Measurements from ENCODE around the gene ECE2.
"Not testable (repeated sequence)": the region's sequence is repeated elsewhere in the genome, so short reads cannot be mapped to it uniquely, and the experiment has no call there.

The ECE2 gene

GRCh38 chr3:184240384-184241140 is 35.3 kb upstream of the ECE2 start:
- no peak for DNase-seq

- DNase-seq, result no peak
These were observed 34.7 kb upstream of the ECE2 start for GRCh38 chr3:184241141-184241446.

GRCh38 chr3:184241447-184242296 is 34.1 kb upstream of the ECE2 start:
- no peak for DNase-seq

GRCh38 chr3:184242297-184242685 is 33.5 kb upstream of the ECE2 start:
- no peak for DNase-seq

GRCh38 chr3:184248454-184249411 is 27.1 kb upstream of the ECE2 start, which contains the start of gene ALG3:
Gene ALG3 (minus strand): TSS chr3:184248962. CDS start chr3:184248940, 22 bp downstream.
- DNase-seq, result peak; percentile 91

GRCh38 chr3:184249412-184250166 is 26.2 kb upstream of the ECE2 start, which contains the start of gene EEF1AKMT4:
Gene EEF1AKMT4 (plus strand): TSS chr3:184249672. CDS start chr3:184249695, 23 bp downstream.
- peak; percentile 93 for DNase-seq

GRCh38 chr3:184250167-184250828 is 25.5 kb upstream of the ECE2 start:
- peak; percentile 83 for DNase-seq

DNA sequence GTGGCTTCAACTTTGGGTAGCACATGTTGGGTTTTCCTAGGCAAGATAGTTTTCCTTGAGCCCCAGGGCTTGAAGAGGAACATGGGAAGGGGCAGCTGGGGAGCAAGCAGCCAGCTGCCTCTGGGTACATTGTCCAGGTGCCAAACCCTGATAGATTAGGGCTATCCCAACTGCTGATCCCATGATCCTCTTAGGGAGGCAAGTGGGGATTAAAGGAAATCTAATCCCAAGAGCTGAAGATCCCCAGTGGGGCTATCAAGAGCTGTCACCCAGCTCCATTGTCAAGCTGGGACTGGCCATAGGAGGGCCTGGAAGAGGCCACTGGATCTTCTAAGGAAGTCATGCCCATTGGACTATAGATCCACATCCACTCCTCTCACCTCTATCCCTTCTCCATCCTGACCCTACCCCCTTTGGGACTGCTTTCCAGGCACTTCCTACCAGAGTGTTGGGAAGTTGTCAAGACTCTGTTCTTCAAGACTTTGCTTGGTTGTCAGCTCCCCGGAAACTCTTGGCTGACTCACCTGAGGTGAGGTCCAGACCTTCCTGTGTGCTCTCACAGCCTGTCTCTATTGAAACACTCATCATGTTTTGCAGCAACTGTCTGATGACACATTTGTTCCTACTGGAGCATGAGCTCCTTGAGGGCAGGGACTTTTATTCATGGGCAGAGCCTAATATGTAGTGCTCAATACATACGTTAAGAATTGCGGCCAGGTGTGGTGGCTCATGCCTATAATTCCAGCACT is 20.4 kb upstream of the ECE2 start:
- DNase-seq, result no peak

GRCh38 chr3:184257083-184257915 is 18.5 kb upstream of the ECE2 start:
- no peak for DNase-seq

DNA sequence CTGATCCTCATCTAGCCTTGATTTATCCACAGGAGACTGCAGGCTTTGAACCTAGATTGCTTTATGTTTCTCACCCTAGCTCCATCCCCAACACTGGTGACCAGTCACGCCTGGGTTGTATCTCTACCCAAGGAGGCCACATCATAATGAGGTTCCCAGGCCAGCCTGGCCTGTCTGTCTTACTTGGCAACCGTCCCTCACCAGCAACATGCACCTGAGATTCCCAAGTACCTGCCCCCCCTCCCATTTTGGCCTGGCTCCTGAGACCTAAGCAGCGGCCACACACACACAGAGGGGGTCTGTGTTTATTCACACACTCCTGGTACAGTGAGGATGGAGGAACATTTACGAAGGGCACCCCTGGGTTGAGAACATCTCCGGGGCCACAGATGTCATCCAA is 16.9 kb upstream of the ECE2 start:
- no peak for DNase-seq

DNA sequence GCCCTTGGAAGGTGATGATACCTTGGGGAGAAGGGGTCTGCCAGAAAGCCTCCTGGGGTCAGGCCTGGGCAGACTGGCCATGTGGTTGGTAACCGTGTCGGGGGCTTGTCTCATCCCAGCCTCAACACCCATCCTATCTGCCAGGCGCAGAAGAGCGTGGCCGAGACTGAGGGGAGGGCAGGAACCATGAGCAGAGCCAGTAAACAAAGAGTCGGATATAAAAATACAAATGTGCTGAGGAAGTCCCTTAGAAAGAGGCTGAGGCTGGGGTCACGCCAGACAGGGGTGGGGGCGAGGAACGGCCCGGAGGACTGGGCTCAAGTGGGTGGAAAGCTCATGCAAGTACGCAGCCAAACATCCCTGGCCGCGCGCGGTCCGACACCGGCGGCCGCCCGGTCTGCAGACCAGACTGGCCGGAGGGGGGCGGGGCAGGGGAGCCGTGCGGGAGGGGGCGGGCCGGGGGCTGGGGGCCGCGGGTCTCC is 16.4 kb upstream of the ECE2 start:
- DNase-seq, result no peak

GRCh38 chr3:184259878-184260723 is 15.7 kb upstream of the ECE2 start:
- DNase-seq, result peak; percentile 63

DNA sequence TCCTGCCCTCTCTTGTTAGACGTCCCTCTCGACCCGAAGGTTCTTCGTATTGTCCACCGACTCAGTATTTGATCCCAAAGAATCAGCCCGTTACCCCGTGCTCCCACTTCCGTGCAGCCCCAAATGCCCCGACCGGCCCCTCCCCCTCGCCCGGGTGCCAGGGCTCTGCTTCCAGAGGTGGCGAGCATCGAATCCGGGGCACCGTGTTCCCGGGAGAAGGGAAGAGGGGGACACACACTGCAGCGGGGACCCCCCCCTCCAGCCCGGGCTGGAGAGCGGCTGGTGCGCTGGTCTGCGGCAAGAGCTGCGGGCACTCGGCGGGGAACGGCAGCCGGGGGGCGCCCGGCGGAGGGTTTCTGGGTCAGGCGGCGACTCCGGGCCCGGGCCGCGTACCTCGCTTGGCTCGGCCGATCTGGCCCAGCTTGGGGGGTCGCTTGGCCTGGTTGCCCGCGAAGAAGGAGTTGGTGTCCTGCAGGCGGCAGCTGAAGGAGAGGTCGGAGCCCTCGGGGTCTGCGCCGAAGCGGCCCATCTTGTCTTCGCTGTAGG is 15.0 kb upstream of the ECE2 start:
- DNase-seq, result peak; percentile 75

- DNase-seq, result no peak
These were observed 14.5 kb upstream of the ECE2 start, which contains the start of gene CAMK2N2 for GRCh38 chr3:184261270-184261853. Gene CAMK2N2 (minus strand): TSS chr3:184261553. CDS start chr3:184261285, 268 bp downstream.

DNA sequence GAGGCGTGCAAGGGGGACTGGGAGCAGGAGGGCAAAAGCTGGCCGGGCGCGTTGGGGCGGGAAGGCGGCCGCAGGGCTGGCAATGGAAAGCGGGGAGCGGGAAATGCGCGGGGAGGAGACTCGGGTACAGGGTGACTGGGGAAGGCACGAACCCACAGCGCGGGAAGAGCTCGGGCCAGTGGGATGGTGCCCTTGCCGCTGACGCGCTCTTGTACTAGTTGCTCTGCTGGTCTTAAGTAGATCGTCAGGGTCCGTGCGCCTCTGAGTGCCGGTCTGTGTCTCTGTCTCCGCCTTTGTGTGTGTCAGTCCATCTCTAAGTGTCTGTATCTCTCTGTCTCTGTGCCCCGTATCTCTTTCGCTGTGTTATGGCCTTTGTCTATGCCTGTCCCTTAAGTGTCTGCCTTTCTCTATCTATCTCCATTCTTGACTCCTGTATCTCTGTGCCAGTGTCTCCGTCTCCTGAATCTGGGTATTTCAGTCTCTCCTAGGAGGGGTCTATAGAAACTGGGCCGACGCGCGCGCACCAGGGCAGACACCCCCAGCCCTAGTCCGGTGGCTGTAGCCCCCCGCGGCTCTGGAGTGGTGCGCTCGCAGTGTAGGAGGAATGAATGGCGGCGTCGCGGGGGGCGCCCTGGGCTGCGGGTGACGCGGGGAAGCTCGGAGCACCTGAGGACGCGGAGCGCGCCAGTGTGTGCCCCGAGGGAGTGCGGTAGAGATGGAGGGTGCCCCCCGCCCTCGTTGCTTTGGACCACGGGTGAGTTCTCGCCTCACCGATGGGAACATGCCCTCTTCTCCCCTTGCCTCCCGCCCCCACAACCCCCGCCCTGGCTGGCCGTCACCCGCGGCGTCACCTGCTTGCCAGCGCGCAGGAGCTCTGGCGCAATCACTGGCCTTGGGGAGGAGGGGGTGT is 13.7 kb upstream of the ECE2 start:
- DNase-seq, result peak; percentile 77

GRCh38 chr3:184262764-184263179 is 13.1 kb upstream of the ECE2 start:
- DNase-seq, result peak; percentile 31

- DNase-seq, result not testable (repeated sequence)
These were observed 8.6 kb upstream of the ECE2 start for GRCh38 chr3:184267249-184267648.

All from retina (tissue), 1 donor.